ENCODE results near the gene MTSS2.

DNA sequence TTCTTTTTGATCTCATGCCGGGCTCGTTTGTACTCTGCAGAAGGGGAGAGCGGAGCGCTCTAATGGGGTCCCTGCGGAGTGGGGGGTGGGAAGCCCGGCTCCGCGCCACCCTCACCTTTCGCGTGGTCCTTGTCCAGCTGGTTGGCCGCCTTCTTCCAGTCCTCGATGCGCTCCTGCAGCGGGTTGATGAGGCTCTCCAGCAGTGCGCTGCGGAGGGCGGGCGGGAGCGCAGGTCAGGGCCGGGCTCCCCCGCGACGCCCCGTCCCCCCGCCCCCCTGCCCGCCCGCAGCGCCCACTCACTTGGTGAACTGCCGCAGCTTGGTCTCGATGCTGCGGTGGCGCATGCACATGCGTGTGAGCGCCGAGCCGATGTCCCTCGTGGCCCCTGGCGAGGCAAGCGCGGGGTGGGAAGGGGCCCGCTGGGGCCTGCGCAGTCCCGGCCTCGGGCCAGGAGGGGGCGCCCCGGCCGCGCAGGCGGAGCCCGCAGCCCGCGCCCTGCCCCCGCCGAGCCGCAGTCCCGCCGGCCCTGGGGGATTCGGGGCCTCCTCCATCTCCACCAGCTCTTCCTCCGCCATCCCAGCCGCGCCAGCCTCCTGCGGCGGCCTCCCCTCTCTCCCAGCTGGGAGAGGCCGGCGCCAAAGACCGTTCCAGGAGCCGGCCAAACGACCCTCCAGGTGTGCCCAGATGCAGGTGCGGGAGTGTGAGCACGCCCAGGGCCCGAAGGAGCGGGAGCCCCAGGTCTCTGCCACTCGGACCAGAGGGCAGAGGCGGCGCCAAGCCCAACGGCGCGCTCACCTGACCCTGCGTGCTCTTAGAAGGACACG is 6.0 kb downstream of the MTSS2 start:
- TF ChIP-seq, protein P1, sequence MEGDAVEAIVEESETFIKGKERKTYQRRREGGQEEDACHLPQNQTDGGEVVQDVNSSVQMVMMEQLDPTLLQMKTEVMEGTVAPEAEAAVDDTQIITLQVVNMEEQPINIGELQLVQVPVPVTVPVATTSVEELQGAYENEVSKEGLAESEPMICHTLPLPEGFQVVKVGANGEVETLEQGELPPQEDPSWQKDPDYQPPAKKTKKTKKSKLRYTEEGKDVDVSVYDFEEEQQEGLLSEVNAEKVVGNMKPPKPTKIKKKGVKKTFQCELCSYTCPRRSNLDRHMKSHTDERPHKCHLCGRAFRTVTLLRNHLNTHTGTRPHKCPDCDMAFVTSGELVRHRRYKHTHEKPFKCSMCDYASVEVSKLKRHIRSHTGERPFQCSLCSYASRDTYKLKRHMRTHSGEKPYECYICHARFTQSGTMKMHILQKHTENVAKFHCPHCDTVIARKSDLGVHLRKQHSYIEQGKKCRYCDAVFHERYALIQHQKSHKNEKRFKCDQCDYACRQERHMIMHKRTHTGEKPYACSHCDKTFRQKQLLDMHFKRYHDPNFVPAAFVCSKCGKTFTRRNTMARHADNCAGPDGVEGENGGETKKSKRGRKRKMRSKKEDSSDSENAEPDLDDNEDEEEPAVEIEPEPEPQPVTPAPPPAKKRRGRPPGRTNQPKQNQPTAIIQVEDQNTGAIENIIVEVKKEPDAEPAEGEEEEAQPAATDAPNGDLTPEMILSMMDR (tag by site-specific recombination; IDR thresholded peaks at IDR 0.05): no peak
- no peak for TF ChIP-seq ZNF404 (tag by site-specific recombination; IDR thresholded peaks at IDR 0.05)
- TF ChIP-seq, protein P2, sequence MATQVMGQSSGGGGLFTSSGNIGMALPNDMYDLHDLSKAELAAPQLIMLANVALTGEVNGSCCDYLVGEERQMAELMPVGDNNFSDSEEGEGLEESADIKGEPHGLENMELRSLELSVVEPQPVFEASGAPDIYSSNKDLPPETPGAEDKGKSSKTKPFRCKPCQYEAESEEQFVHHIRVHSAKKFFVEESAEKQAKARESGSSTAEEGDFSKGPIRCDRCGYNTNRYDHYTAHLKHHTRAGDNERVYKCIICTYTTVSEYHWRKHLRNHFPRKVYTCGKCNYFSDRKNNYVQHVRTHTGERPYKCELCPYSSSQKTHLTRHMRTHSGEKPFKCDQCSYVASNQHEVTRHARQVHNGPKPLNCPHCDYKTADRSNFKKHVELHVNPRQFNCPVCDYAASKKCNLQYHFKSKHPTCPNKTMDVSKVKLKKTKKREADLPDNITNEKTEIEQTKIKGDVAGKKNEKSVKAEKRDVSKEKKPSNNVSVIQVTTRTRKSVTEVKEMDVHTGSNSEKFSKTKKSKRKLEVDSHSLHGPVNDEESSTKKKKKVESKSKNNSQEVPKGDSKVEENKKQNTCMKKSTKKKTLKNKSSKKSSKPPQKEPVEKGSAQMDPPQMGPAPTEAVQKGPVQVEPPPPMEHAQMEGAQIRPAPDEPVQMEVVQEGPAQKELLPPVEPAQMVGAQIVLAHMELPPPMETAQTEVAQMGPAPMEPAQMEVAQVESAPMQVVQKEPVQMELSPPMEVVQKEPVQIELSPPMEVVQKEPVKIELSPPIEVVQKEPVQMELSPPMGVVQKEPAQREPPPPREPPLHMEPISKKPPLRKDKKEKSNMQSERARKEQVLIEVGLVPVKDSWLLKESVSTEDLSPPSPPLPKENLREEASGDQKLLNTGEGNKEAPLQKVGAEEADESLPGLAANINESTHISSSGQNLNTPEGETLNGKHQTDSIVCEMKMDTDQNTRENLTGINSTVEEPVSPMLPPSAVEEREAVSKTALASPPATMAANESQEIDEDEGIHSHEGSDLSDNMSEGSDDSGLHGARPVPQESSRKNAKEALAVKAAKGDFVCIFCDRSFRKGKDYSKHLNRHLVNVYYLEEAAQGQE (tag by site-specific recombination; IDR thresholded peaks at IDR 0.05): no peak
- TF ChIP-seq ZNF623 (tag by site-specific recombination; IDR thresholded peaks at IDR 0.05): no peak
- no peak for TF ChIP-seq ZXDB (tag by site-specific recombination; IDR thresholded peaks at IDR 0.05)
- TF ChIP-seq ZFP69B (tag by site-specific recombination; IDR thresholded peaks at IDR 0.05): no peak
- TF ChIP-seq ZFP3 (tag by site-specific recombination; IDR thresholded peaks at IDR 0.05; ENCODE audit: low read depth): no peak
- no peak for TF ChIP-seq ZNF341 (tag by site-specific recombination; IDR thresholded peaks at IDR 0.05; ENCODE audit: low read depth)
- no peak for TF ChIP-seq ZNF16 (tag by site-specific recombination; IDR thresholded peaks at IDR 0.05; ENCODE audit: low read depth)
- no peak for TF ChIP-seq ZBTB7A (tag by site-specific recombination; IDR thresholded peaks at IDR 0.05; ENCODE audit: low read depth)
- no peak for TF ChIP-seq ZNF776 (tag by site-specific recombination; IDR thresholded peaks at IDR 0.05; ENCODE audit: borderline replicate concordance)
- no peak for TF ChIP-seq ZNF121 (tag by site-specific recombination; IDR thresholded peaks at IDR 0.05)
- TF ChIP-seq ZNF510 (tag by site-specific recombination; IDR thresholded peaks at IDR 0.05; ENCODE audit: insufficient replicate concordance): no peak
